HG02840 (cell line): ENCODE data around the gene WHAMM.
"Not testable (repeated sequence)": the region's sequence is repeated elsewhere in the genome, so short reads cannot be mapped to it uniquely, and the experiment has no call there.

ENCODE experiments used
- ATAC-seq: cut with Tn5 transposase; IDR thresholded peaks from one replicate; pipeline ENCODE4 v1.9.1; 2021; ENCODE audit warnings: mild to moderate bottlenecking, moderate library complexity, moderate number of reproducible peaks; ENCODE audit not compliant: unreplicated experiment, low FRiP score

Gene WHAMM

GRCh38 chr15:82802497-82802896 is 6.9 kb upstream of the WHAMM start:
- no peak for ATAC-seq

DNA sequence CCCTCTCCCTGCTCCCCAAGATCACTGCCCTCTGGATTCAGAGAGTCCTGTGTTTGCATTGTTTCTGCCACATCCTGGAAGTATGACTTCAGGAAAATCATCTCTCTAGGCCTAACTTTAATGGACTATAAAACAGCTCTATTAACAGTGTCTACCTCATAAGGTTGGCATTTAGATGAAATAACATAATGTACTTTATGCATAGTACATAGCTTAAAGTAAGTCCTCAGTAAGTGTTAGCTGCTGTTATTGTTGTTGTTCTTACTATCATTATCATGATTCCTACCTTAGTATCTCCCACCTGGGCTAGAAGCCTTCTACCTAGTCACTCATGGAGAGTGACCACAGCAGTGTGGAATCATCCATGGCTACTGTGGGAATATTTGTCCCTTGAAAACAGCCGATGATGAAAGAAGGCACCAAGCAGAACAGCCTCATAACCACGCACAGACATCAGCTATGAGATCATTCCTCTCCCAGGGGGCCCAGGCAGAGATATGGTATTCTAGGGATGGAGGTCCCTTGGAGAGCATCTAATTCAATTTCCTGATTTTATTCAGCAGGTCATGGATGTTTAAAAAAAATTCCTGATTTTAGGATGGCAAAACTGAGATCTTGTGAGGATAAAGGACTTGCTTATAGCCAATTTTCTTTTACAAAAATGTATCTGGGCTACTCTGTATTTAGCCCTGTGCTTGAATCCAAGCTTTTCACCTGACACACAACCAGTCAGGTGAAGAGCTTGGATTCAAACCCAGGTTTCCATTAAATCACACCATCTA is 5.4 kb upstream of the WHAMM start:
- ATAC-seq, result no peak

- ATAC-seq, result no peak
Observed at GRCh38 chr15:82804575-82804949, 4.9 kb upstream of the WHAMM start.

- peak; percentile 37 for ATAC-seq
Observed at GRCh38 chr15:82805994-82806406, 3.4 kb upstream of the WHAMM start, which contains the start of gene FSD2. FSD2 (minus strand) TSS chr15:82806069; CDS start chr15:82787390, 18,679 bp downstream.

GRCh38 chr15:82807920-82808633 is 1.4 kb upstream of the WHAMM start:
- no peak for ATAC-seq

GRCh38 chr15:82808634-82809041 is 790 bp upstream of the WHAMM start:
- ATAC-seq, result no peak

DNA sequence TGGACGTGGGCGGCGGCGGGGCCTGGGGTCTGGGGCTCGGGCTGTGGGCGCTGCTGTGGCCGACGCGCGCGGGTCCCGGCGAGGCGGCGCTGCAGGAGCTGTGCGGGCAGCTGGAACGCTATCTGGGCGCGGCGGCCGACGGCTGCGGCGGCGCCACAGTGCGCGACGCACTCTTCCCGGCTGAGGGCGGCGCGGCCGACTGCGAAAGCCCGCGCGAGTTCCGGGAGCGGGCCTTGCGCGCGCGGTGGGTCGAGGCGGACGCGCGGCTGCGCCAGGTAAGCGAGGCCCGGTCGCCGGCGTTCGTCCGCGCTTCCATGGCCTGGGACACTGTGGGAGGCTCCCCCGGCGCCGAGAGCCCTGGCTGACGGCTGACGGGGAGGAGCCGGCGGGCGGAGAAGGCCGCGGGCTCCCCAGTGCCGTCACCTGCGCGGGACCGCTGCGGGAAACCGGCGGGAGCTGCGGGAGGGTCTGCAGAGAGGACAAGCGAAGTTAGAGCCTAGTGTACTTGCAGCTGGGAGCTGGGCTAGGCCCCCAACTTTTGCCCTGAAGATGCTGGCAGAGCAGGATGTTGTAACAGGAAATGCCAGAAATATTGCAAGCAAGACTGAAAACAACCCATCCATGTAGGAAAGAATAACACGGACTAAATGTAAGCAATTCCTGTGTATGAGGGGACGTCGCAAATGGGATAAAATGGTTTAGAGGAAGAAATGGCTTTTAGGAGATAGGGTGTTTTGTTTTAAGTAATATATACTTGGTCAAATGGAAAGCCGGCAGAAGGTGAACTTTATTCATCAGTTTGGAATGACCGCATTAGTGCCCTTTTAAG is 847 bp downstream of the WHAMM start:
- ATAC-seq, result no peak

DNA sequence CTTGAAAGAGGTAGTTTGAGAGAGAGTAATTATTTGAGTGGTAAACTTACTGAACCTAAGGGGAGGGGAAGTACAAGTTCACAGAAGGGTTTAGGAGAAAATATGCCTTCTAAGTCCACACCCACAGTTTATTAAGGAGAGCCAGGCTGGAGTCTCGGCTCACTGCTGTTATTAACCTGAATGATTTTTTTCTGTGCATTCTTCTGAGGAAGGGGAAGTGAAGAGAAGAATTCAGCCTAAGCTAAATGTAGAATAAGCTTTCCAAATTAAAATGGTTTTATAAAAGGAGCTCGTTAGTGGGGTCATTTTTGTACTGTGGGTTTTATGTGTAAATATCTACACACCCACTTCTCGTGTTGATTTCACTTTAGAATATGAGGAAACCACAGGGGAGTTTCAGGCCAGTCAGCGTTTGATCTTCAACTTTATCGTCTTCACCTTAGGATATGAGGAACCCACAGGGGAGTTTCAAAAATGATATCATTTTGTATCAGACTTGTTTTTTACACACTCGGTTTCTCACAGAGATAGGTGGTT is 1.5 kb downstream of the WHAMM start:
- no peak for ATAC-seq

DNA sequence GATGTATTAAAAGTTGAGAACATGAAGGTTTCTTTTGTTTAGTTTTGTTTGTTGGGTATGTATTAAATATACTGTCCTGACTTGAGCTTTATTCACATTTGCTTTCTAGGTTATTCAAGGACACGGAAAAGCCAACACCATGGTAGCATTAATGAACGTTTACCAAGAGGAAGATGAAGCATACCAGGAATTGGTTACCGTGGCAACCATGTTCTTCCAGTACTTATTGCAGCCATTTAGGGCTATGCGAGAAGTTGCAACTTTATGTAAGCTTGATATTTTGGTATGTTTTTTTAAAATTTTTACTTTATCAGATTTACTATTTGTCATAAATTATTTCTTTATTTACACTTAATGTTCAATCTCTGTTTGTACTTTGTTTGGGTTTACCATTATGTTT is 3.6 kb downstream of the WHAMM start:
- no peak for ATAC-seq

GRCh38 chr15:82820128-82820527 is 10.7 kb downstream of the WHAMM start:
- no peak for ATAC-seq

DNA sequence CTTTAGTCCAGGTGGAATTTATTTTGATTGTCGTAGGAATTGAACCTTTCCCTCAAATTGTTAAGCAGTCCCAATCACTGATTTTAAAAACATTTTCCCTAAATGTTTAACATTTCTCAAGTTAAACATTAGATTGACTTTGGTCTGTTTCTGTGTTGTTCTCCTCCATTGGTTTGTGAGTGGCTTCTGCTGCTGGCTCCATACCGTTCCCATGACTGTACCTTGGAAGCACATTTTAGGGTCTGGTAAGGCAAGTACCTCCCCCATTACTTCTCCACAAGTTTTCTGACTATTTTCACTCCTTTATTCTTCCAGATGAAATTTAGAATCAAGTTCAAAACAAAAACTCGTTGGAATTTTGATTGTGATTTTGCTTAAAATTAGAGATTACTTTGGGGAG is 12.0 kb downstream of the WHAMM start:
- ATAC-seq, result not testable (repeated sequence)

- not testable (repeated sequence) for ATAC-seq
Observed at GRCh38 chr15:82821851-82822250, 12.4 kb downstream of the WHAMM start.

DNA sequence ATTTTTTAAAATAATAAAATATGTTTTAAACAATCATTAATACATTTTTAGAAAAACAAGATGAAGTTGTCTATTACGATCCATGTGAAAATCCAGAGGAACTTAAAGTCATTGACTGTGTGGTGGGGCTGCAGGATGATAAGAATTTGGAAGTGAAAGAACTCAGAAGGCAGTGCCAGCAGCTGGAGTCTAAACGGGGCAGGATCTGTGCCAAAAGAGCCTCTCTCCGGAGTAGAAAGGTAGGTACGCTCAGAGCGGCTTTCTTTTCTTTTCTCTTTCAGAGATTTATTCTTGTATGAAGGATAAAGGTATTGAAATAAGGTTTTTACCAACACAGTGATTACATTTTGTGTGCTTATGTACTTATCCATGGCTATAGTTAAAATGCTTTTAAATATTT is 13.6 kb downstream of the WHAMM start:
- ATAC-seq, result no peak

DNA sequence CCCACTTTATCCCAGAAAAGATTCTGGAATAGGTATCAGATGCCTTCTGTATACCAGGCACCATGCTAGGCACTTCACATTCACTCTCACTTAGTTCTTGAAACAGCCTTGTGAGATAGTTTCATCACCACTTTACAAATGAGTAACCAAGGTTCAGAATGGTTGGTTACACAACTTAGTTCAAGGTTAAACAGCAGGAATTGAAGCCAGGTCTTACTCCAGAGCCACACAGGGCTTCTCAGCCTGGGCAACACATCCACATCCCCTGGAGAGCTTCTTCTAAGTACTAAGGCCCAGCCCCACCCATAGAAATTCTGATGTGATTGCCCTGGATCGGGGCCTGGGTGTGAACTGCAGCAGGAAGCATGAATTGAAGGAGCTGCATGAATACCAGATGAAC is 18.6 kb downstream of the WHAMM start:
- no peak for ATAC-seq

DNA sequence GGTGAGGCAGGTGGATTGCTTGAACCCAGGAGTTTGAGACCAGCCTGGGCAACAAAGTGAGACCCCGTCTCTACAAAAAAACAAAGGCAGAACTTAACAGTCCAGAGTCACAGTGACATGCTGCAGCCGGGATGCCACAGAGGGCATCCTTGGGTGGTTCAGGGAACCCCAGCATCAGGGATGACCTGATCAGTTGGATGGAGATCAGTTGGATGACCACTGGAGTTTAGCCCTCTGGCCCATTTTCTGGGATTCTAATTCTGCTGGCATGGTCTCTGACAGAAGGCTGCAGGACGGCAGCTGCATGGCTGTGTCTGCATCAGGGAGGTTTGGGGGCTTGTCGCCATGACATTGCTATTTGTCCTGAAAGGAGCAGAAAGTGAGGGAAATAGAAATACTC is 19.8 kb downstream of the WHAMM start:
- no peak for ATAC-seq

DNA sequence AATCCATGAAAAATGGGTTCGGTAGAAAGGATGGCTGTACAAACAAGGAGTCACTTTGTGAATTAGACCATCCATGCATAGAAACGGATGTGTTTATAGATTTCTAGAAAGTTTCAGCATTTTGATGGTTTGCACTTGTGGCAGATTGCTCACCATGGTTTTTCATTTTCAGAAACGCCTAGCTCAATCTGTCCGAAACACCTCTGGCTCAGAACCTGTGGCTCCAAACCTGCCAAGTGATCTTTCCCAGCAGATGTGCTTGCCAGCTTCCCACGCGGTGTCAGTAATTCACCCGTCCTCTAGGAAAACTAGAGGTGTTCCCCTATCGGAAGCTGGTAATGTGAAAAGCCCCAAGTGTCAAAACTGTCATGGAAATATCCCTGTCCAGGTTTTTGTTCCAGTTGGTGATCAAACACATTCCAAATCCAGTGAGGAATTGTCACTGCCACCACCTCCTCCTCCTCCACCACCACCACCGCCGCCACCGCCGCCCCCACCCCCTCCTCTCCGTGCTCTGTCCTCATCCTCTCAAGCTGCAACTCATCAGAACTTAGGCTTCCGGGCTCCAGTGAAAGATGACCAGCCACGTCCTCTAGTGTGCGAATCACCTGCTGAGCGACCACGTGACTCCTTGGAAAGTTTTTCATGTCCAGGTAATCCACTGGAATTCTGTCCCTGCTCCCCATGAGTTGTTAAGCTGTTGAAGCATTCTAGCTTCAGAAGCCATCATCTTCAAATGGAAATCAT is 21.2 kb downstream of the WHAMM start:
- ATAC-seq, result no peak

DNA sequence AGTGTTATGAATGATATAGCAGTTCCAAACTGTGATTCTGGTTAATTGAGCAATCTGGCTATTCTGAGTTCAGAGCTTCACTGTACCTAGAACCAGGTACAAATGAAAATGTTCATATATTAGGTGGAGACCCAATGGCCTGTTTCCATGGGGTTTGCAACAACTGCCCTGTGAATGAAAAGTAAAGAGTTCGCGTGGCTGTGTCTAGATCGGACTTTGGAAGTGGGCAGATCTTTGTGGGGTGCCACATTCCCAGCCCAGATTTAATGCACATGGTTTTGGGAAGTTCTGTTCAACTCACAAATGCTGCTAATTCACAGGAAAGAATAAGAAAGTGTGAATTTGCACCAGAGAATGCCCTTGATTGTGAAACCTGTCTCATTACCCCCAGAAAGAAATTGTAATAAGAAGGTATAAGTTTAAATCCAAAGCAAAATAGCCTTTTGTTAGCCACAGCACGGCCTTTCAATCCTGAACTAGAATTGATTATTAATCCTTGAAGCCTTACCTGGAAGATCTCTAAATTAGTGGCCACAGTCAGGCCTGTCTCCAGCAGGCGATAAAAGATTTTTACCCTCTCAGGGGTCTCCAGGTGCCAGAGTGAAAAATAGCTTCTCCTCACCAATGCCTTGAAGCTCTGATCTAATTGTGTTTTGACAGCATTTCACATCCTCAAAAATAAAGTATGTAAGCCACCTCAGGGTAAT is 22.6 kb downstream of the WHAMM start:
- peak; percentile 19 for ATAC-seq

DNA sequence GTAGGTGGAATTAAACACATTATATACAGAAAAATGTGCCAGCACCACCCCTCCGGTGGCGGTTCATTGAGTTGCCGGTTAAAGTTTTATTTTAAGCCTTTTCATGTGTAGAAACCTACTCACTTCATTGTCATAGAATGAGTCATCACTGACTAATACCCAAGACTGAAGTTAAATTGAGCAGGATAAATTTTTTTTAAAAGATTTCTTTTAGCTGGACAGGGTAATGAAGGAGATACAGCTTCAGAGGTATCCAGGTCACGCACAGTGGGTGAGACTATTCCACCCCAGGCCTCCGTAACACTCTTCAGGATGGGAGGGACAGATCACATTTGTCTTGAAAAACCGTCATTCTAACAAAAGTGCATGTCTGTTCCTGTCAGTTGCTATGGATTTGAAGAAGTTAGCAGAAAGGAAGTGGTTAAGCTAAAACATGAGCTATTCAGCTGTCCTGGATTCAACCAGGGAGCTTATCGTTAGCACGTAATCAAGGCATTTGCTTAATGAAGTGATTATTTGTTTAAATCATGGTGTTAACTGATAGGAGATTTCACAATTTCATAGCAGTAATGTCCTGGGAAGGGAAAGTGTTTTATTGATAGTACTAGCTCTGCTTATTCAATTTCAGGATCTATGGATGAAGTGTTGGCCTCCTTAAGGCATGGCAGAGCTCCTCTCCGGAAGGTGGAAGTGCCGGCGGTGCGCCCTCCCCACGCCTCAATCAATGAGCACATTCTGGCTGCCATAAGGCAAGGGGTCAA is 23.4 kb downstream of the WHAMM start:
- peak; percentile 81 for ATAC-seq

DNA sequence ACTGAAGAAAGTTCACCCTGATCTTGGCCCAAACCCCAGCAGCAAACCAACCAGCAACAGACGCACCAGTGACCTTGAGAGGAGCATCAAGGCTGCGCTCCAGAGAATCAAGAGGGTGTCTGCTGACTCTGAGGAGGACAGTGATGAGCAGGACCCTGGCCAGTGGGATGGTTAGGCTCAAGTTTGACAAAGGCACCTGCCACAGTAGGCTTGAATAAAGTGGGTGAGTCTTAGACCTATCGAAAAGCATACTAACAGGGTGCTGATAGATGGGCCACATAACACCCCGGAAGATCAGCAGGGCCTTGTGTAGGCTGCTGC is 23.9 kb downstream of the WHAMM start:
- no peak for ATAC-seq
